GM19468 (cell line): ENCODE results near the gene KLK1.

Experiments
- ATAC-seq: cut with Tn5 transposase; IDR thresholded peaks from one replicate; pipeline ENCODE4 v1.9.1; 2021; ENCODE audit warnings: mild to moderate bottlenecking, moderate library complexity, moderate number of reproducible peaks; ENCODE audit not compliant: unreplicated experiment; ENCODE audit errors: extremely low read depth

Gene KLK1

GRCh38 chr19:50837300-50837699 is 13.7 kb upstream of the KLK1 start:
- ATAC-seq: no peak

- no peak for ATAC-seq
Observed at GRCh38 chr19:50836543-50837195, 13.1 kb upstream of the KLK1 start.

- ATAC-seq: peak; percentile 63
Observed at GRCh38 chr19:50835785-50836542, 12.4 kb upstream of the KLK1 start.

- ATAC-seq: no peak
Observed at GRCh38 chr19:50835103-50835784, 11.7 kb upstream of the KLK1 start.

- ATAC-seq: no peak
Observed at GRCh38 chr19:50833802-50834167, 10.2 kb upstream of the KLK1 start.

- ATAC-seq: no peak
Observed at GRCh38 chr19:50833117-50833801, 9.7 kb upstream of the KLK1 start, which contains the start of gene KLK15. Gene KLK15 (minus strand): TSS chr19:50833574. CDS start chr19:50831492, 2,082 bp downstream.

GRCh38 chr19:50832666-50833065 is 9.1 kb upstream of the KLK1 start:
- no peak for ATAC-seq

- ATAC-seq: no peak
Observed at GRCh38 chr19:50831026-50831396, 7.4 kb upstream of the KLK1 start.

GRCh38 chr19:50830266-50831025 is 6.9 kb upstream of the KLK1 start:
- no peak for ATAC-seq

- ATAC-seq: no peak
Observed at GRCh38 chr19:50829801-50830200, 6.2 kb upstream of the KLK1 start.

- no peak for ATAC-seq
Observed at GRCh38 chr19:50827476-50827875, 3.9 kb upstream of the KLK1 start.

- no peak for ATAC-seq
Observed at GRCh38 chr19:50826492-50827240, 3.1 kb upstream of the KLK1 start.

- no peak for ATAC-seq
Observed at GRCh38 chr19:50822661-50823208, 852 bp downstream of the KLK1 start.

GRCh38 chr19:50821622-50822021 is 2.0 kb downstream of the KLK1 start:
- ATAC-seq: no peak

GRCh38 chr19:50821248-50821612 is 2.4 kb downstream of the KLK1 start:
- ATAC-seq: no peak

- ATAC-seq: no peak
Observed at GRCh38 chr19:50820549-50821247, 2.9 kb downstream of the KLK1 start.

GRCh38 chr19:50820086-50820485 is 3.5 kb downstream of the KLK1 start:
- no peak for ATAC-seq

GRCh38 chr19:50819636-50820035 is 4.0 kb downstream of the KLK1 start:
- no peak for ATAC-seq
